NCI-H187 treated with DMSO at 0.1 percent for 48 hours (cell line): ENCODE data around the gene SPECC1.
A peak's percentile ranks its signal among the peaks of the same experiment; 100 is the strongest.
"Not testable (repeated sequence)": the region's sequence is repeated elsewhere in the genome, so short reads cannot be mapped to it uniquely, and the experiment has no call there.

Experiments
- DNase-seq: peaks from one replicate; lab custom pipeline; 2025; lab: John Stamatoyannopoulos, UW

Gene SPECC1

GRCh38 chr17:20127360-20128035 is 118.3 kb downstream of the SPECC1 start:
- no peak for DNase-seq

- no peak for DNase-seq
These were observed 119.0 kb downstream of the SPECC1 start for GRCh38 chr17:20128036-20128667.

GRCh38 chr17:20133517-20133916 is 124.4 kb downstream of the SPECC1 start:
- no peak for DNase-seq

GRCh38 chr17:20141198-20141972 is 132.2 kb downstream of the SPECC1 start:
- DNase-seq = no peak

GRCh38 chr17:20142268-20142667 is 133.1 kb downstream of the SPECC1 start:
- no peak for DNase-seq

- DNase-seq = no peak
These were observed 134.6 kb downstream of the SPECC1 start for GRCh38 chr17:20143740-20144139.

GRCh38 chr17:20145567-20145966 is 136.4 kb downstream of the SPECC1 start:
- DNase-seq = no peak

- DNase-seq = no peak
These were observed 140.1 kb downstream of the SPECC1 start for GRCh38 chr17:20149251-20149650.

- DNase-seq = no peak
These were observed 142.0 kb downstream of the SPECC1 start for GRCh38 chr17:20151174-20151573.

GRCh38 chr17:20153231-20153630 is 144.1 kb downstream of the SPECC1 start:
- DNase-seq = no peak

GRCh38 chr17:20154286-20155000 is 145.3 kb downstream of the SPECC1 start:
- no peak for DNase-seq

- peak; percentile 54 for DNase-seq
These were observed 146.4 kb downstream of the SPECC1 start for GRCh38 chr17:20155258-20156195.

GRCh38 chr17:20156196-20157000 is 147.2 kb downstream of the SPECC1 start:
- no peak for DNase-seq

- no peak for DNase-seq
These were observed 147.8 kb downstream of the SPECC1 start for GRCh38 chr17:20157001-20157310.

- DNase-seq = no peak
These were observed 149.4 kb downstream of the SPECC1 start for GRCh38 chr17:20158580-20158979.

- DNase-seq = no peak
These were observed 150.4 kb downstream of the SPECC1 start for GRCh38 chr17:20159406-20160069.

- DNase-seq = not testable (repeated sequence)
These were observed 156.4 kb downstream of the SPECC1 start for GRCh38 chr17:20165516-20165915.

GRCh38 chr17:20170085-20170484 is 160.9 kb downstream of the SPECC1 start:
- DNase-seq = no peak

GRCh38 chr17:20171741-20172365 is 162.7 kb downstream of the SPECC1 start:
- no peak for DNase-seq

GRCh38 chr17:20172376-20172775 is 163.2 kb downstream of the SPECC1 start:
- DNase-seq = no peak
